ENCODE measurements around the gene B9D1. TPM values are rescaled to one million over a fixed set of nuclear protein-coding genes. Genes with fewer than 3 reads are reported as not detected.

Gene B9D1
- total and polyA plus RNA-seq, 2 of the 13 experiments (the other 11 are each of a cell fraction or from before 2014, with no cell fraction given) = 27.7 to 31.1 TPM

- TF ChIP-seq, protein P1, sequence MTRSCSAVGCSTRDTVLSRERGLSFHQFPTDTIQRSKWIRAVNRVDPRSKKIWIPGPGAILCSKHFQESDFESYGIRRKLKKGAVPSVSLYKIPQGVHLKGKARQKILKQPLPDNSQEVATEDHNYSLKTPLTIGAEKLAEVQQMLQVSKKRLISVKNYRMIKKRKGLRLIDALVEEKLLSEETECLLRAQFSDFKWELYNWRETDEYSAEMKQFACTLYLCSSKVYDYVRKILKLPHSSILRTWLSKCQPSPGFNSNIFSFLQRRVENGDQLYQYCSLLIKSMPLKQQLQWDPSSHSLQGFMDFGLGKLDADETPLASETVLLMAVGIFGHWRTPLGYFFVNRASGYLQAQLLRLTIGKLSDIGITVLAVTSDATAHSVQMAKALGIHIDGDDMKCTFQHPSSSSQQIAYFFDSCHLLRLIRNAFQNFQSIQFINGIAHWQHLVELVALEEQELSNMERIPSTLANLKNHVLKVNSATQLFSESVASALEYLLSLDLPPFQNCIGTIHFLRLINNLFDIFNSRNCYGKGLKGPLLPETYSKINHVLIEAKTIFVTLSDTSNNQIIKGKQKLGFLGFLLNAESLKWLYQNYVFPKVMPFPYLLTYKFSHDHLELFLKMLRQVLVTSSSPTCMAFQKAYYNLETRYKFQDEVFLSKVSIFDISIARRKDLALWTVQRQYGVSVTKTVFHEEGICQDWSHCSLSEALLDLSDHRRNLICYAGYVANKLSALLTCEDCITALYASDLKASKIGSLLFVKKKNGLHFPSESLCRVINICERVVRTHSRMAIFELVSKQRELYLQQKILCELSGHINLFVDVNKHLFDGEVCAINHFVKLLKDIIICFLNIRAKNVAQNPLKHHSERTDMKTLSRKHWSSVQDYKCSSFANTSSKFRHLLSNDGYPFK (CRISPR knock-in tag; IDR thresholded peaks at IDR 0.05; ENCODE audit: borderline replicate concordance) = peak; percentile 92
- TF ChIP-seq, protein P2, sequence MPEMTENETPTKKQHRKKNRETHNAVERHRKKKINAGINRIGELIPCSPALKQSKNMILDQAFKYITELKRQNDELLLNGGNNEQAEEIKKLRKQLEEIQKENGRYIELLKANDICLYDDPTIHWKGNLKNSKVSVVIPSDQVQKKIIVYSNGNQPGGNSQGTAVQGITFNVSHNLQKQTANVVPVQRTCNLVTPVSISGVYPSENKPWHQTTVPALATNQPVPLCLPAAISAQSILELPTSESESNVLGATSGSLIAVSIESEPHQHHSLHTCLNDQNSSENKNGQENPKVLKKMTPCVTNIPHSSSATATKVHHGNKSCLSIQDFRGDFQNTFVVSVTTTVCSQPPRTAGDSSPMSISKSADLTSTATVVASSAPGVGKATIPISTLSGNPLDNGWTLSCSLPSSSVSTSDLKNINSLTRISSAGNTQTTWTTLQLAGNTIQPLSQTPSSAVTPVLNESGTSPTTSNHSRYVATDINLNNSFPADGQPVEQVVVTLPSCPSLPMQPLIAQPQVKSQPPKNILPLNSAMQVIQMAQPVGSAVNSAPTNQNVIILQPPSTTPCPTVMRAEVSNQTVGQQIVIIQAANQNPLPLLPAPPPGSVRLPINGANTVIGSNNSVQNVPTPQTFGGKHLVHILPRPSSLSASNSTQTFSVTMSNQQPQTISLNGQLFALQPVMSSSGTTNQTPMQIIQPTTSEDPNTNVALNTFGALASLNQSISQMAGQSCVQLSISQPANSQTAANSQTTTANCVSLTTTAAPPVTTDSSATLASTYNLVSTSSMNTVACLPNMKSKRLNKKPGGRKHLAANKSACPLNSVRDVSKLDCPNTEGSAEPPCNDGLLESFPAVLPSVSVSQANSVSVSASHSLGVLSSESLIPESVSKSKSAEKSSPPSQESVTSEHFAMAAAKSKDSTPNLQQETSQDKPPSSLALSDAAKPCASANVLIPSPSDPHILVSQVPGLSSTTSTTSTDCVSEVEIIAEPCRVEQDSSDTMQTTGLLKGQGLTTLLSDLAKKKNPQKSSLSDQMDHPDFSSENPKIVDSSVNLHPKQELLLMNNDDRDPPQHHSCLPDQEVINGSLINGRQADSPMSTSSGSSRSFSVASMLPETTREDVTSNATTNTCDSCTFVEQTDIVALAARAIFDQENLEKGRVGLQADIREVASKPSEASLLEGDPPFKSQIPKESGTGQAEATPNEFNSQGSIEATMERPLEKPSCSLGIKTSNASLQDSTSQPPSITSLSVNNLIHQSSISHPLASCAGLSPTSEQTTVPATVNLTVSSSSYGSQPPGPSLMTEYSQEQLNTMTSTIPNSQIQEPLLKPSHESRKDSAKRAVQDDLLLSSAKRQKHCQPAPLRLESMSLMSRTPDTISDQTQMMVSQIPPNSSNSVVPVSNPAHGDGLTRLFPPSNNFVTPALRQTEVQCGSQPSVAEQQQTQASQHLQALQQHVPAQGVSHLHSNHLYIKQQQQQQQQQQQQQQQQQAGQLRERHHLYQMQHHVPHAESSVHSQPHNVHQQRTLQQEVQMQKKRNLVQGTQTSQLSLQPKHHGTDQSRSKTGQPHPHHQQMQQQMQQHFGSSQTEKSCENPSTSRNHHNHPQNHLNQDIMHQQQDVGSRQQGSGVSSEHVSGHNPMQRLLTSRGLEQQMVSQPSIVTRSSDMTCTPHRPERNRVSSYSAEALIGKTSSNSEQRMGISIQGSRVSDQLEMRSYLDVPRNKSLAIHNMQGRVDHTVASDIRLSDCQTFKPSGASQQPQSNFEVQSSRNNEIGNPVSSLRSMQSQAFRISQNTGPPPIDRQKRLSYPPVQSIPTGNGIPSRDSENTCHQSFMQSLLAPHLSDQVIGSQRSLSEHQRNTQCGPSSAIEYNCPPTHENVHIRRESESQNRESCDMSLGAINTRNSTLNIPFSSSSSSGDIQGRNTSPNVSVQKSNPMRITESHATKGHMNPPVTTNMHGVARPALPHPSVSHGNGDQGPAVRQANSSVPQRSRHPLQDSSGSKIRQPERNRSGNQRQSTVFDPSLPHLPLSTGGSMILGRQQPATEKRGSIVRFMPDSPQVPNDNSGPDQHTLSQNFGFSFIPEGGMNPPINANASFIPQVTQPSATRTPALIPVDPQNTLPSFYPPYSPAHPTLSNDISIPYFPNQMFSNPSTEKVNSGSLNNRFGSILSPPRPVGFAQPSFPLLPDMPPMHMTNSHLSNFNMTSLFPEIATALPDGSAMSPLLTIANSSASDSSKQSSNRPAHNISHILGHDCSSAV (CRISPR knock-in tag; IDR thresholded peaks at IDR 0.05; ENCODE audit: borderline replicate concordance) = no peak
- TF ChIP-seq ZBTB3 (CRISPR knock-in tag; IDR thresholded peaks at IDR 0.05; ENCODE audit: borderline replicate concordance, low read depth) = 0 out of 2 replicates have a peak, but pooled peaks have one; percentile 50
- TF ChIP-seq SNAPC2 (CRISPR knock-in tag; IDR thresholded peaks at IDR 0.05) = no peak; the same call in 1 of the 2 replicates
- no peak; the same call in 1 of the 2 replicates for TF ChIP-seq ARNT2 (CRISPR knock-in tag; IDR thresholded peaks at IDR 0.05; ENCODE audit: low read depth)
- TF ChIP-seq TGIF2 (CRISPR knock-in tag; IDR thresholded peaks at IDR 0.05) = no peak
- TF ChIP-seq XBP1 (CRISPR knock-in tag; IDR thresholded peaks at IDR 0.05) = peak; percentile 71; the same call in 1 of the 2 replicates
- peak; percentile 75; the same call in 1 of the 2 replicates for TF ChIP-seq SAFB2 (CRISPR knock-in tag; IDR thresholded peaks at IDR 0.05; ENCODE audit: borderline replicate concordance, low read depth)
- peak; percentile 95; the same call in 1 of the 2 replicates for TF ChIP-seq ZNF136 (CRISPR knock-in tag; IDR thresholded peaks at IDR 0.05; ENCODE audit: low read depth)
- no peak for TF ChIP-seq ZNF432 (CRISPR knock-in tag; IDR thresholded peaks at IDR 0.05; ENCODE audit: borderline replicate concordance)
- TF ChIP-seq ZNF121 (CRISPR knock-in tag; IDR thresholded peaks at IDR 0.05) = no peak
- TF ChIP-seq ZBTB2 (CRISPR knock-in tag; IDR thresholded peaks at IDR 0.05; ENCODE audit: low read depth) = peak; percentile 73
- peak; percentile 93 for TF ChIP-seq HNF1B (CRISPR knock-in tag; IDR thresholded peaks at IDR 0.05)
Observed at GRCh38 chr17:19377602-19378415, 15.3 kb upstream of the B9D1 start (continued).
